Stimulated activated CD8-positive, alpha-beta memory T cell treated with anti-CD3 and anti-CD28 coated beads, Interleukin-2, amount 100 ng/mL, for 1 hour (primary cell): Measurements from ENCODE around the gene MEMO1.
"Not testable (repeated sequence)": the region's sequence is repeated elsewhere in the genome, so short reads cannot be mapped to it uniquely, and the experiment has no call there.

ENCODE experiments used
- DNase-seq, 2 donors: peaks; one replicate each; pipeline ENCODE4 v3.0.0-alpha.2; 2020; ENCODE audit warnings: low read depth in 2 of 2

Gene MEMO1

GRCh38 chr2:31907491-31907890 is 103.3 kb downstream of the MEMO1 start:
- not testable (repeated sequence) for DNase-seq

- no peak for DNase-seq
Measured at GRCh38 chr2:31903109-31903780, 107.6 kb downstream of the MEMO1 start.

- no peak for DNase-seq
Measured at GRCh38 chr2:31901900-31902299, 108.9 kb downstream of the MEMO1 start.

GRCh38 chr2:31900156-31900555 is 110.7 kb downstream of the MEMO1 start:
- DNase-seq: not testable (repeated sequence)

- not testable (repeated sequence) for DNase-seq
Measured at GRCh38 chr2:31898346-31898745, 112.5 kb downstream of the MEMO1 start.

GRCh38 chr2:31897340-31897739 is 113.5 kb downstream of the MEMO1 start:
- not testable (repeated sequence) for DNase-seq

- DNase-seq: no peak
Measured at GRCh38 chr2:31896293-31896692, 114.5 kb downstream of the MEMO1 start.

- DNase-seq: no peak
Measured at GRCh38 chr2:31894656-31895055, 116.2 kb downstream of the MEMO1 start.

- no peak for DNase-seq
Measured at GRCh38 chr2:31893094-31893493, 117.7 kb downstream of the MEMO1 start.

GRCh38 chr2:31889044-31889443 is 121.8 kb downstream of the MEMO1 start:
- no peak for DNase-seq

- no peak for DNase-seq
Measured at GRCh38 chr2:31888550-31888949, 122.3 kb downstream of the MEMO1 start.

- DNase-seq: no peak
Measured at GRCh38 chr2:31886700-31887099, 124.1 kb downstream of the MEMO1 start.

GRCh38 chr2:31877008-31877407 is 133.8 kb downstream of the MEMO1 start:
- DNase-seq: no peak

- DNase-seq: no peak
Measured at GRCh38 chr2:31874071-31874470, 136.7 kb downstream of the MEMO1 start.

- no peak for DNase-seq
Measured at GRCh38 chr2:31865215-31865614, 145.6 kb downstream of the MEMO1 start.

- no peak for DNase-seq
Measured at GRCh38 chr2:31863867-31864266, 146.9 kb downstream of the MEMO1 start.

- DNase-seq: not testable (repeated sequence)
Measured at GRCh38 chr2:31863015-31863656, 147.7 kb downstream of the MEMO1 start.

GRCh38 chr2:31859959-31860358 is 150.8 kb downstream of the MEMO1 start:
- DNase-seq: no peak

- no peak for DNase-seq
Measured at GRCh38 chr2:31853521-31853920, 157.3 kb downstream of the MEMO1 start.

GRCh38 chr2:31842150-31842549 is 168.7 kb downstream of the MEMO1 start:
- DNase-seq: not testable (repeated sequence)

- no peak for DNase-seq
Measured at GRCh38 chr2:31835450-31835849, 175.4 kb downstream of the MEMO1 start.

- no peak for DNase-seq
Measured at GRCh38 chr2:31832363-31832762, 178.4 kb downstream of the MEMO1 start.

GRCh38 chr2:31831585-31831984 is 179.2 kb downstream of the MEMO1 start:
- no peak for DNase-seq

- no peak for DNase-seq
Measured at GRCh38 chr2:31828891-31829290, 181.9 kb downstream of the MEMO1 start.
